ENCODE measurements around the gene BCL6. TPM values are rescaled to one million over a fixed set of nuclear protein-coding genes. Genes with fewer than 3 reads are reported as not detected.

BCL6 gene
- total RNA-seq, 1 donor from 2014 or later: 106 TPM

DNA sequence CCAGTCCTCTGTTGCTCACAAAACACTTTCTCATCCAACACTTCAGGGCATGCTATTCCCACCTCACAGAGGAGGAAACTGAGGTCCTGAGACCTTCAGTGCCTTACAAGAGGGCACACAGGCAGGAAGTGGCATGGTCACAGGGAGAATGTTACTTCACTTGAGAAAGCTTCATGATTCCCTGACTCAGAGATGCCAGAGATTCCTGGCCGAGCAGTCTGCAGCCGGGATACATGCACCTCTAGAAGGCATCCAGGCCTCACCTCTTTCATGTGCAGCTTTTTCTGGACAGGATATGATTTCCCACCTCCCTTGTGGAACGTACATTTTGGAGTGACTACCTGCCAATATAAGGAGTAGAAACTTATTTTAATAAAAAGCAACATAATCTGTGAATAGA is 72.3 kb downstream of the BCL6 start:
- DNase-seq: no peak
- Histone ChIP-seq H3K4me1 (no peaks in the 10 kb centered on the region), H3K27ac (no peak overlapping the region), H3K27me3 (peaks cover 25% of the 10 kb centered on the region), H3K36me3 (no peaks in the 10 kb centered on the region), H3K9me3 (no peaks in the 10 kb centered on the region), H3K4me3 (no peak overlapping the region)
- TF ChIP-seq, protein P1, sequence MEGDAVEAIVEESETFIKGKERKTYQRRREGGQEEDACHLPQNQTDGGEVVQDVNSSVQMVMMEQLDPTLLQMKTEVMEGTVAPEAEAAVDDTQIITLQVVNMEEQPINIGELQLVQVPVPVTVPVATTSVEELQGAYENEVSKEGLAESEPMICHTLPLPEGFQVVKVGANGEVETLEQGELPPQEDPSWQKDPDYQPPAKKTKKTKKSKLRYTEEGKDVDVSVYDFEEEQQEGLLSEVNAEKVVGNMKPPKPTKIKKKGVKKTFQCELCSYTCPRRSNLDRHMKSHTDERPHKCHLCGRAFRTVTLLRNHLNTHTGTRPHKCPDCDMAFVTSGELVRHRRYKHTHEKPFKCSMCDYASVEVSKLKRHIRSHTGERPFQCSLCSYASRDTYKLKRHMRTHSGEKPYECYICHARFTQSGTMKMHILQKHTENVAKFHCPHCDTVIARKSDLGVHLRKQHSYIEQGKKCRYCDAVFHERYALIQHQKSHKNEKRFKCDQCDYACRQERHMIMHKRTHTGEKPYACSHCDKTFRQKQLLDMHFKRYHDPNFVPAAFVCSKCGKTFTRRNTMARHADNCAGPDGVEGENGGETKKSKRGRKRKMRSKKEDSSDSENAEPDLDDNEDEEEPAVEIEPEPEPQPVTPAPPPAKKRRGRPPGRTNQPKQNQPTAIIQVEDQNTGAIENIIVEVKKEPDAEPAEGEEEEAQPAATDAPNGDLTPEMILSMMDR (IDR thresholded peaks at IDR 0.05): no peak
- no peak for ATAC-seq
- intact Hi-C loops (cut with DNase I): no loop called here

Other genes starting within 250 kb of the BCL6 start
- gene SST, start 75.1 kb downstream of the BCL6 start, total RNA-seq: not detected
- gene RTP2, start 42.9 kb downstream of the BCL6 start, total RNA-seq: not detected

All from upper lobe of right lung (tissue), 1 donor.